NCI-H526 (cell line): Measurements from ENCODE around the gene GAPVD1.
"Not testable (repeated sequence)": the region's sequence is repeated elsewhere in the genome, so short reads cannot be mapped to it uniquely, and the experiment has no call there.

ENCODE experiments used
- DNase-seq, 2 experiments: peaks; one replicate each; lab custom pipeline; 2025; lab: John Stamatoyannopoulos, UW

GAPVD1 gene

GRCh38 chr9:125261501-125262293, at the start of gene GAPVD1:
Gene GAPVD1, plus strand, starts transcription at chr9:125261826. Its CDS starts 37,096 bp downstream, at chr9:125298922.
- DNase-seq: peak; percentile 53 to 88

- no peak for DNase-seq
These were observed 47.4 kb upstream of the GAPVD1 start for GRCh38 chr9:125214186-125214585.

GRCh38 chr9:125218621-125219020, 43.0 kb upstream of the GAPVD1 start:
- no peak for DNase-seq

GRCh38 chr9:125224858-125225257, 36.8 kb upstream of the GAPVD1 start:
- DNase-seq: not testable (repeated sequence)

GRCh38 chr9:125227761-125228160, 33.9 kb upstream of the GAPVD1 start:
- DNase-seq: no peak

- no peak for DNase-seq
These were observed 27.9 kb upstream of the GAPVD1 start for GRCh38 chr9:125233678-125234077.

GRCh38 chr9:125234099-125234498, 27.5 kb upstream of the GAPVD1 start:
- not testable (repeated sequence) for DNase-seq

GRCh38 chr9:125235804-125236519, 25.7 kb upstream of the GAPVD1 start:
- DNase-seq: no peak

GRCh38 chr9:125236520-125237159, 25.0 kb upstream of the GAPVD1 start:
- not testable (repeated sequence) for DNase-seq

GRCh38 chr9:125238127-125238914, 23.3 kb upstream of the GAPVD1 start:
- DNase-seq: no peak

- no peak for DNase-seq
These were observed 22.6 kb upstream of the GAPVD1 start for GRCh38 chr9:125238915-125239446.

GRCh38 chr9:125239631-125240597, 21.7 kb upstream of the GAPVD1 start:
- no peak for DNase-seq

- peak; percentile 14 to 33 for DNase-seq
These were observed 21.0 kb upstream of the GAPVD1 start for GRCh38 chr9:125240649-125240999.

GRCh38 chr9:125241000-125241862, 20.4 kb upstream of the GAPVD1 start, which contains the start of gene HSPA5:
Gene HSPA5, minus strand, starts transcription at chr9:125241343. Its CDS starts 217 bp downstream, at chr9:125241126.
- DNase-seq: peak; percentile 96 to 98

GRCh38 chr9:125241863-125242739, 19.5 kb upstream of the GAPVD1 start:
- DNase-seq: peak in 1 of 2 experiments; percentile 34

- no peak for DNase-seq
These were observed 17.8 kb upstream of the GAPVD1 start for GRCh38 chr9:125243792-125244260.

GRCh38 chr9:125246261-125246667, 15.4 kb upstream of the GAPVD1 start:
- no peak for DNase-seq

- DNase-seq: no peak
These were observed 7.4 kb upstream of the GAPVD1 start for GRCh38 chr9:125254231-125254630.
